SK-N-SH (cell line): Measurements from ENCODE around the gene KCNA5. TPM values are rescaled to one million over a fixed set of nuclear protein-coding genes. Genes with fewer than 3 reads are reported as not detected.

Experiments
- CTCF ChIA-PET: fragments of 300-600, 350-600 bp; formaldehyde crosslinking; extraction: SDS; loops from one replicate; lab custom pipeline; 2021; lab: Yijun Ruan, JAX
- POLR2A ChIA-PET: fragments of 350-600 bp; sonication (Branson Sonifier 250); formaldehyde crosslinking; extraction: SDS; loops from one replicate; lab custom pipeline; 2020; ENCODE audit warnings: antibody characterized with exemption, inconsistent platforms; lab: Yijun Ruan, JAX
- DNase-seq: peaks from one replicate; pipeline ENCODE4 v3.0.0; 2012
- H2AFZ ChIP-seq: fragments of 200-600 bp; sonication (generic); 2 replicates; pipeline ENCODE4 v1.8.1; 2016; ENCODE audit warnings: antibody characterized with exemption, mild to moderate bottlenecking, low read depth
- H3F3A ChIP-seq: fragments of 200-600 bp; sonication (generic); replicated peaks from 2 replicates; pipeline ENCODE3; 2016; ENCODE audit warnings: antibody characterized with exemption, mild to moderate bottlenecking; ENCODE audit not compliant: insufficient read depth
- H3K27ac ChIP-seq, 2 experiments: fragments of 200-500 bp in 1 of 2; fragments of 200-600 bp in 1 of 2; sonication (Bioruptor generic) in 1 of 2; sonication (generic), shearing (Covaris generic) in 1 of 2; 2 replicates each; pipeline versions ENCODE4 v1.5.1 to v1.6.1; 2014 to 2016; ENCODE audit warnings: low read depth in 2 of 2, inconsistent platforms in 1 of 2, low read length in 1 of 2, mild to moderate bottlenecking in 1 of 2, mixed read lengths in 1 of 2
- H3K27me3 ChIP-seq: fragments of 200-600 bp; sonication (generic), shearing (Covaris generic); 2 replicates; pipeline ENCODE4 v1.6.1; 2016; ENCODE audit warnings: mixed run types; ENCODE audit not compliant: insufficient read depth
- H3K36me3 ChIP-seq, 2 experiments: fragments of 200-500 bp in 1 of 2; fragments of 200-600 bp in 1 of 2; sonication (Bioruptor generic) in 1 of 2; sonication (generic) in 1 of 2; replicated peaks in 1 of 2; 2 replicates each; pipeline versions ENCODE3 to v1.5.1; 2014 to 2016; ENCODE audit warnings: low read length in 1 of 2, mild to moderate bottlenecking in 1 of 2; ENCODE audit not compliant: insufficient read depth in 2 of 2, control insufficient read depth in 1 of 2
- H3K4me1 ChIP-seq, 2 experiments: fragments of 200-500 bp in 1 of 2; fragments of 200-600 bp in 1 of 2; sonication (Bioruptor generic) in 1 of 2; sonication (generic), shearing (Covaris generic) in 1 of 2; 2 replicates each; pipeline versions ENCODE4 v1.5.1 to v1.6.1; 2014 to 2016; ENCODE audit warnings: low read depth in 1 of 2, low read length in 1 of 2, mixed run types in 1 of 2; ENCODE audit not compliant: insufficient read depth in 2 of 2, control insufficient read depth in 1 of 2
- H3K4me2 ChIP-seq: fragments of 200-600 bp; sonication (generic), shearing (Covaris generic); 2 replicates; pipeline ENCODE4 v1.6.1; 2017; ENCODE audit warnings: mixed run types
- H3K4me3 ChIP-seq, 2 experiments: fragments of 200-500 bp in 1 of 2; fragments of 200-600 bp in 1 of 2; sonication (Bioruptor generic) in 1 of 2; sonication (generic), shearing (Covaris generic) in 1 of 2; 2 replicates each; pipeline versions ENCODE4 v1.5.1 to v1.8.1; 2014 to 2016; ENCODE audit warnings: low read depth in 2 of 2, inconsistent platforms in 1 of 2, low read length in 1 of 2, mild to moderate bottlenecking in 1 of 2, mixed read lengths in 1 of 2, moderate library complexity in 1 of 2
- H3K79me2 ChIP-seq: fragments of 200-600 bp; sonication (generic); 2 replicates; pipeline ENCODE4 v1.8.1; 2017; ENCODE audit warnings: mild to moderate bottlenecking; ENCODE audit not compliant: insufficient read depth
- H3K9ac ChIP-seq: fragments of 200-600 bp; sonication (generic); 2 replicates; pipeline ENCODE4 v1.6.1; 2017; ENCODE audit warnings: mixed run types
- H3K9me2 ChIP-seq: fragments of 200-600 bp; sonication (generic); 2 replicates; pipeline ENCODE4 v1.6.1; 2017; ENCODE audit warnings: mixed run types
- H3K9me3 ChIP-seq: fragments of 200-600 bp; sonication (generic); 2 replicates; pipeline ENCODE4 v1.6.1; 2017; ENCODE audit warnings: mixed run types, mild to moderate bottlenecking, moderate library complexity
- H4K20me1 ChIP-seq: fragments of 200-600 bp; sonication (generic); 2 replicates; pipeline ENCODE4 v1.6.1; 2017; ENCODE audit warnings: mild to moderate bottlenecking, mixed run types; ENCODE audit not compliant: insufficient read depth
- CHD2 ChIP-seq: fragments of 150-350 bp; IDR thresholded peaks from 2 replicates; pipeline ENCODE4 v1.6.1; 2018; ENCODE audit warnings: low read length; ENCODE audit not compliant: partially characterized antibody
- FOXJ3 ChIP-seq: sonication (generic); formaldehyde crosslinking; IDR thresholded peaks from 2 replicates; pipeline ENCODE4 v1.5.1; 2020; ENCODE audit warnings: mild to moderate bottlenecking, missing genetic modification reagents
- GABPA ChIP-seq: IDR thresholded peaks from 2 replicates; pipeline ENCODE4 v1.4.0; 2012; ENCODE audit warnings: low read depth, mild to moderate bottlenecking
- GATA2 ChIP-seq: sonication (generic); formaldehyde crosslinking; IDR thresholded peaks from 2 replicates; pipeline ENCODE4 v1.5.0; 2020; ENCODE audit warnings: mild to moderate bottlenecking, missing genetic modification reagents
- JUND ChIP-seq: IDR thresholded peaks from 2 replicates; pipeline ENCODE4 v1.4.0; 2012
- MXI1 ChIP-seq: IDR thresholded peaks from 2 replicates; pipeline ENCODE4 v1.6.1; 2012; ENCODE audit warnings: mild to moderate bottlenecking, low read depth, low read length, improper control_type of control experiment
- NFIC ChIP-seq: IDR thresholded peaks from 2 replicates; pipeline ENCODE4 v1.4.0; 2012; ENCODE audit warnings: borderline replicate concordance
- NRF1 ChIP-seq: IDR thresholded peaks from 2 replicates; pipeline ENCODE4 v1.6.1; 2012; ENCODE audit warnings: low read depth, mild to moderate bottlenecking, low read length
- POLR2AphosphoS5 ChIP-seq: IDR thresholded peaks from 2 replicates; pipeline ENCODE4 v1.6.1; 2012; ENCODE audit warnings: low read depth, low read length
- RCOR1 ChIP-seq: fragments of 150-350 bp; IDR thresholded peaks from 2 replicates; pipeline ENCODE4 v1.6.1; 2017; ENCODE audit warnings: antibody characterized with exemption, low read length
- TAF1 ChIP-seq: IDR thresholded peaks from 2 replicates; pipeline ENCODE4 v1.6.1; 2012; ENCODE audit warnings: low read depth, mild to moderate bottlenecking, low read length, moderate library complexity, borderline replicate concordance
- TCF12 ChIP-seq: IDR thresholded peaks from 2 replicates; pipeline ENCODE4 v1.4.0; 2012
- TEAD4 ChIP-seq: IDR thresholded peaks from 2 replicates; pipeline ENCODE4 v1.4.0; 2012; ENCODE audit warnings: mild to moderate bottlenecking, borderline replicate concordance; ENCODE audit not compliant: insufficient read depth
- YY1 ChIP-seq: IDR thresholded peaks from 2 replicates; pipeline ENCODE4 v1.4.0; 2012; ENCODE audit warnings: low read depth, mild to moderate bottlenecking
- WGBS: methylation state at CpG from one replicate; pipeline ENCODE4 v1.1.6; 2017; ENCODE audit warnings: low lambda C conversion rate; 5-methylcytosine and 5-hydroxymethylcytosine counted together
- polyA plus RNA-seq, 3 experiments: library from polyadenylated mRNA; depleted of rRNA; stranded (reverse); fragments of >200 nt; gene quantifications; 2 replicates each; pipeline ENCODE4 v1.2.3, GENCODE V29; 2012
- TF ChIP-seq, protein P1 (sequence below): IDR thresholded peaks from 2 replicates; pipeline ENCODE4; 2012
- TF ChIP-seq, protein P2 (sequence below): fragments of 200-600 bp; sonication (generic); IDR thresholded peaks from 2 replicates; pipeline ENCODE4 v1.6.1; 2017; ENCODE audit warnings: antibody characterized with exemption, mild to moderate bottlenecking, moderate library complexity
- TF ChIP-seq, protein P3 (sequence below): fragments of 150-350 bp; IDR thresholded peaks from 2 replicates; pipeline ENCODE4 v1.6.1; 2017; ENCODE audit warnings: antibody characterized with exemption, low read length, low read depth, borderline replicate concordance
- TF ChIP-seq, protein P4 (sequence below): fragments of 150-350 bp; IDR thresholded peaks from 2 replicates; pipeline ENCODE4 v1.6.1; 2016; ENCODE audit warnings: mild to moderate bottlenecking, low read depth, low read length
- TF ChIP-seq, protein P5 (sequence below): IDR thresholded peaks from 2 replicates; pipeline ENCODE4 v1.4.0; 2012; ENCODE audit warnings: low read depth, borderline replicate concordance

The KCNA5 gene
- polyA plus RNA-seq, 1 of the 3 experiments (the other 2 are of a cell fraction), result not detected

DNA sequence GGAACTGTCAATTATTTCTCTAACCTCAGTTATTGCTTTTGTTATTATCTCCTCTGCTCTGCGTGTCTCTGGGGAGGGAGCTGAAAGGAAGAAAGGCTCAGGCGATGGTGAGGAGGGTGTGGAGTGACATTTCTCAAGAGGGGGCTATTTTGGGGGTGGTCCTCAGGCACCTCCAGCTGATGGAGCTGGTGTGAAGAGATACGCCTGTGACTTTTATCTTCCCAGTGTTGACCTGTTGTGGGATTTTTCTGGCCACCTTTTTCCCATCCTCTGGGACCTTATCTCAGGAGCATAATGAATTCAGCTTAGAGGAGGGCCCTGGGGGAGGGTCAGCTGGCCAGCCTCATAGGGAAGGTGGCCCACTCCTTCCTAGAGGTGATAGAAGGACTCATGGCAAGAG lies 26.4 kb downstream of the KCNA5 start:
- Histone ChIP-seq H3K4me2 (no peak overlapping the region), H3K27me3 (peaks cover 92% of the 10 kb centered on the region), H3K36me3 (no peaks in the 10 kb centered on the region), H3K9me3 (no peaks in the 10 kb centered on the region), H3K27ac (no peak overlapping the region), H3F3A (no peaks in the 10 kb centered on the region), H2AFZ (no peak overlapping the region), H3K4me3 (no peak overlapping the region), H3K79me2 (no peaks in the 10 kb centered on the region), H4K20me1 (no peaks in the 10 kb centered on the region), H3K9ac (no peak overlapping the region), H3K4me1 (no peaks in the 10 kb centered on the region), H3K9me2 (no peaks in the 10 kb centered on the region)
- ChIA-PET POLR2A (no interaction called here), CTCF (interaction anchor here (1.0 to 11.4 kb wide), 2 partner anchors 14 to 229 kb away, joined by 3 to 82 read pairs; no protein-coding TSS in a partner anchor)
- DNase-seq, result no peak
- no peak for TF ChIP-seq NRF1
- no peak for TF ChIP-seq YY1
- TF ChIP-seq FOXJ3, result no peak
- TF ChIP-seq, protein P1, sequence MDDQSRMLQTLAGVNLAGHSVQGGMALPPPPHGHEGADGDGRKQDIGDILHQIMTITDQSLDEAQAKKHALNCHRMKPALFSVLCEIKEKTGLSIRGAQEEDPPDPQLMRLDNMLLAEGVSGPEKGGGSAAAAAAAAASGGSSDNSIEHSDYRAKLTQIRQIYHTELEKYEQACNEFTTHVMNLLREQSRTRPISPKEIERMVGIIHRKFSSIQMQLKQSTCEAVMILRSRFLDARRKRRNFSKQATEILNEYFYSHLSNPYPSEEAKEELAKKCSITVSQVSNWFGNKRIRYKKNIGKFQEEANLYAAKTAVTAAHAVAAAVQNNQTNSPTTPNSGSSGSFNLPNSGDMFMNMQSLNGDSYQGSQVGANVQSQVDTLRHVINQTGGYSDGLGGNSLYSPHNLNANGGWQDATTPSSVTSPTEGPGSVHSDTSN, result no peak
- TF ChIP-seq, protein P2, sequence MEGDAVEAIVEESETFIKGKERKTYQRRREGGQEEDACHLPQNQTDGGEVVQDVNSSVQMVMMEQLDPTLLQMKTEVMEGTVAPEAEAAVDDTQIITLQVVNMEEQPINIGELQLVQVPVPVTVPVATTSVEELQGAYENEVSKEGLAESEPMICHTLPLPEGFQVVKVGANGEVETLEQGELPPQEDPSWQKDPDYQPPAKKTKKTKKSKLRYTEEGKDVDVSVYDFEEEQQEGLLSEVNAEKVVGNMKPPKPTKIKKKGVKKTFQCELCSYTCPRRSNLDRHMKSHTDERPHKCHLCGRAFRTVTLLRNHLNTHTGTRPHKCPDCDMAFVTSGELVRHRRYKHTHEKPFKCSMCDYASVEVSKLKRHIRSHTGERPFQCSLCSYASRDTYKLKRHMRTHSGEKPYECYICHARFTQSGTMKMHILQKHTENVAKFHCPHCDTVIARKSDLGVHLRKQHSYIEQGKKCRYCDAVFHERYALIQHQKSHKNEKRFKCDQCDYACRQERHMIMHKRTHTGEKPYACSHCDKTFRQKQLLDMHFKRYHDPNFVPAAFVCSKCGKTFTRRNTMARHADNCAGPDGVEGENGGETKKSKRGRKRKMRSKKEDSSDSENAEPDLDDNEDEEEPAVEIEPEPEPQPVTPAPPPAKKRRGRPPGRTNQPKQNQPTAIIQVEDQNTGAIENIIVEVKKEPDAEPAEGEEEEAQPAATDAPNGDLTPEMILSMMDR, result no peak
- 6% methylated on average over 3 of the region's 3 CpGs for WGBS

DNA sequence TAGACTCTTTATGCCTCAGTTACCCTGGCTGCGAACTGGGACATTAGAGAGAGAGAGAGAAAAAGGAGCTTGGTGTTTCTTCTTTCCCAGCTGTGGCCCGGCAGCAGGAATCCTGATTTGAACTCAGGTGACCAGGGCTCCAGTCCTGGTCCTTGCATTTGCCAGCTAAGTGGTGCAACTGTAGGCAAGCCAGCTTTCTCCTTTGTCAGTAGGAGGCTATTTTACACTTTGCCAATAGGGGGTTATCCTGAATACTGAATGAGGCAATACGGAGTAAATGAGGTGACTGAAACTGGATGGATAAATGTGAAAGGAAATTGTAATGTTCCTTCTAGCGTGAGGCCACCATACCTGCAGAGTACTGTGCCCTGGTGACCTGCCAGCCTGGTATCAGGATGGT lies 27.8 kb downstream of the KCNA5 start:
- H3K36me3 ChIP-seq, result no peaks in the 10 kb centered on the region
- H3K9me2 ChIP-seq, result no peaks in the 10 kb centered on the region
- H3K4me2 ChIP-seq, result no peak overlapping the region
- no peaks in the 10 kb centered on the region for H3K4me1 ChIP-seq
- H2AFZ ChIP-seq, result no peak overlapping the region
- no peak overlapping the region for H3K4me3 ChIP-seq
- DNase-seq, result no peak
- H3F3A ChIP-seq, result no peaks in the 10 kb centered on the region
- H3K27ac ChIP-seq, result no peak overlapping the region
- ChIA-PET CTCF (interaction anchor here (0.9 to 11.4 kb wide), 6 partner anchors 9 to 466 kb away, joined by 3 to 82 read pairs (median 3); no protein-coding TSS in a partner anchor), POLR2A (no interaction called here)
- no peaks in the 10 kb centered on the region for H3K9me3 ChIP-seq
- no peak overlapping the region for H3K9ac ChIP-seq
- no peaks in the 10 kb centered on the region for H3K79me2 ChIP-seq
- H3K27me3 ChIP-seq, result peaks cover 92% of the 10 kb centered on the region
- no peaks in the 10 kb centered on the region for H4K20me1 ChIP-seq
- WGBS, result 3% methylated on average over 4 of the region's 4 CpGs
- TF ChIP-seq NRF1 (no peak), GATA2 (CRISPR knock-in tag) (no peak), MXI1 (no peak), RCOR1 (no peak), JUND (no peak), TCF12 (no peak), CHD2 (no peak), NFIC (no peak), TAF1 (no peak), GABPA (no peak), TEAD4 (no peak), POLR2AphosphoS5 (no peak)
- TF ChIP-seq, protein P2, result no peak
- TF ChIP-seq, protein P3, sequence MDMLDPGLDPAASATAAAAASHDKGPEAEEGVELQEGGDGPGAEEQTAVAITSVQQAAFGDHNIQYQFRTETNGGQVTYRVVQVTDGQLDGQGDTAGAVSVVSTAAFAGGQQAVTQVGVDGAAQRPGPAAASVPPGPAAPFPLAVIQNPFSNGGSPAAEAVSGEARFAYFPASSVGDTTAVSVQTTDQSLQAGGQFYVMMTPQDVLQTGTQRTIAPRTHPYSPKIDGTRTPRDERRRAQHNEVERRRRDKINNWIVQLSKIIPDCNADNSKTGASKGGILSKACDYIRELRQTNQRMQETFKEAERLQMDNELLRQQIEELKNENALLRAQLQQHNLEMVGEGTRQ, result no peak
- TF ChIP-seq, protein P4, sequence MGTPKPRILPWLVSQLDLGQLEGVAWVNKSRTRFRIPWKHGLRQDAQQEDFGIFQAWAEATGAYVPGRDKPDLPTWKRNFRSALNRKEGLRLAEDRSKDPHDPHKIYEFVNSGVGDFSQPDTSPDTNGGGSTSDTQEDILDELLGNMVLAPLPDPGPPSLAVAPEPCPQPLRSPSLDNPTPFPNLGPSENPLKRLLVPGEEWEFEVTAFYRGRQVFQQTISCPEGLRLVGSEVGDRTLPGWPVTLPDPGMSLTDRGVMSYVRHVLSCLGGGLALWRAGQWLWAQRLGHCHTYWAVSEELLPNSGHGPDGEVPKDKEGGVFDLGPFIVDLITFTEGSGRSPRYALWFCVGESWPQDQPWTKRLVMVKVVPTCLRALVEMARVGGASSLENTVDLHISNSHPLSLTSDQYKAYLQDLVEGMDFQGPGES, result no peak
- TF ChIP-seq, protein P5, sequence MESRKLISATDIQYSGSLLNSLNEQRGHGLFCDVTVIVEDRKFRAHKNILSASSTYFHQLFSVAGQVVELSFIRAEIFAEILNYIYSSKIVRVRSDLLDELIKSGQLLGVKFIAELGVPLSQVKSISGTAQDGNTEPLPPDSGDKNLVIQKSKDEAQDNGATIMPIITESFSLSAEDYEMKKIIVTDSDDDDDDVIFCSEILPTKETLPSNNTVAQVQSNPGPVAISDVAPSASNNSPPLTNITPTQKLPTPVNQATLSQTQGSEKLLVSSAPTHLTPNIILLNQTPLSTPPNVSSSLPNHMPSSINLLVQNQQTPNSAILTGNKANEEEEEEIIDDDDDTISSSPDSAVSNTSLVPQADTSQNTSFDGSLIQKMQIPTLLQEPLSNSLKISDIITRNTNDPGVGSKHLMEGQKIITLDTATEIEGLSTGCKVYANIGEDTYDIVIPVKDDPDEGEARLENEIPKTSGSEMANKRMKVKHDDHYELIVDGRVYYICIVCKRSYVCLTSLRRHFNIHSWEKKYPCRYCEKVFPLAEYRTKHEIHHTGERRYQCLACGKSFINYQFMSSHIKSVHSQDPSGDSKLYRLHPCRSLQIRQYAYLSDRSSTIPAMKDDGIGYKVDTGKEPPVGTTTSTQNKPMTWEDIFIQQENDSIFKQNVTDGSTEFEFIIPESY, result no peak
